Amniotic epithelial cell (primary cell): ENCODE data around the gene SH2D3C.

Experiments used
- DNase-seq: peaks from one replicate; pipeline ENCODE4 v3.0.0-alpha.2; 2010; ENCODE audit warnings: low read depth

SH2D3C gene

GRCh38 chr9:127806871-127807270, 28.4 kb upstream of the SH2D3C start:
- DNase-seq = no peak

DNA sequence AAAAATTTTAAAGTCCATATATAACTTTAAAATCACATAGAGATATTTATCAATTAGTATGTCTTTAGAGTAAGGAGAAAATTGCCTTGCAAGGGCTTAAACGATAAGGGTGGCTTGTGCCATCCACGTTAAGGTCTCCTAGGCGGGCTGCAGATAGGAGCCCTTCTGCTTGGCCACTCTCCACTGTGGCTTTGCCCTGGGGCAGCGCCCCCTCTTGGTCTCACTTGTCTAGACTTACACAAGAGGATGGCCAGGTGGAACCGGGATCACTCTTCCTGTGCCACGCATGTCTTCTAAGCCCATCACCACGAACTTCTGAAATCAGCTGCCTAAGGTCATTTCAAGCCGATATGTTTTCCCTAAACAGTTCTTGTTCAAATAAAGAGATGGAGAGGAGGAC, 27.2 kb upstream of the SH2D3C start:
- peak; percentile 37 for DNase-seq

- DNase-seq = peak; percentile 45
Measured at GRCh38 chr9:127803507-127804352, 25.3 kb upstream of the SH2D3C start.

- DNase-seq = peak; percentile 78
Measured at GRCh38 chr9:127802576-127803443, 24.3 kb upstream of the SH2D3C start, which contains the start of gene FPGS. Gene FPGS (plus strand): TSS chr9:127802882. CDS start chr9:127802925, 43 bp downstream.

GRCh38 chr9:127801955-127802575, 23.6 kb upstream of the SH2D3C start:
- DNase-seq = peak; percentile 93

- DNase-seq = no peak
Measured at GRCh38 chr9:127796852-127797370, 18.4 kb upstream of the SH2D3C start.

DNA sequence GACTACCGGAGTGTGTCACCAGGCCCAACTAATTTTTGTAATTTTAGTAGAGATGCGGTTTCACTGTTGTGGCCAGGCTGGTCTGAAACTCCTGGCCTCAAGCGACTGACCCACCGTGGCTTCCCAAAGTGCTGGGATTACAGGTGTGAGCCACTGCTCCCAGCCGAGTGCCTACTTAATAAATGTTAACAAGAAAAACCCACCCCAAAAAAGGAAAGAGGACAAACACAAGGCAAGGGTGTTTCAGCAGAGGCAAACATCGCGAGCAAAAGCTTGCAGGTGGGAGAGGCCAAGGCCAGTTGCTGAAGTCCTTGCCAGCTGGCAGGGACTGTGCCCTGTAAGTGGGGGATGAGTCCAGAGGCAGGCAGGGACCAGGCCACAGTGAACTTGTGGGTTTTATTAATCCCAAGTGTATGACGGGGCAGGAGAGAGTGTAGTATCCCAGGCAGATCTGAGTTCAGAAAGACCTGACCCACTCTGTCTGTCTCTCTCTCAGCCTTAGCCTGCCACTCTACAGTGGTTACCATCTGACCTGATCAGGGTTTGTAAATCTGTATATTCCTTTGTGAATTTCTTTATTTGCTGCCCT, 17.9 kb upstream of the SH2D3C start:
- DNase-seq = peak; percentile 56

GRCh38 chr9:127794001-127794791, 15.7 kb upstream of the SH2D3C start:
- DNase-seq = no peak

- DNase-seq = no peak
Measured at GRCh38 chr9:127793093-127793708, 14.7 kb upstream of the SH2D3C start.

DNA sequence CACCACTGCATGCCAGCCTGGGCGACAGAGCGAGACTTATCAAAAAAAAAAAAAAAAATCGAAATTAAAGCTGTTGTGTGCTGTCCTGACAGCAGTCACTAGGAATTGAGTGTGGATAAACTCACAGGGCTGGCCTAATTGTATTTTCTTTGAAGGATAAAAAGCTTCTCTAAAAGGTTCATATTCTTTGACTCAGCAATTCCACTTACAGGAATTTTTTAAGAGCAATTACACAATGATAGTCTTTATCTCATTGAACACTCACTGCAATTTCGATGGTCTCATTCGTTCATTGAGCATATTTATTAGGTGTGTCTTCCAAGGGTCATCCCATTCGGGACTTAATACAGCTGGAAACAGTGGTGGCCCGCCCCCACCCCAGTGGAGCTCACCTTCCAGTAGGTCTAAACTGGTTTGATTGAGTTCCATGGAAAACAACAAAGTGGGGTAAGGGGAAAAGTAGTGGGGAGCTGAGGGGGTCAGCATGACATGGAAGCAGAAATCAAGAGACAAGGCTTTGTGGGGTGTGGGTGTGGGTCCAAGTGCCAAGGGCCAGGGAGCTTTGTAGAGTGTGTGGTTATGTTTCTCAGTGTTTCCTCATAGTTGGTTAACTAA, 14.1 kb upstream of the SH2D3C start:
- peak; percentile 17 for DNase-seq

GRCh38 chr9:127791085-127791484, 12.6 kb upstream of the SH2D3C start:
- DNase-seq = no peak

DNA sequence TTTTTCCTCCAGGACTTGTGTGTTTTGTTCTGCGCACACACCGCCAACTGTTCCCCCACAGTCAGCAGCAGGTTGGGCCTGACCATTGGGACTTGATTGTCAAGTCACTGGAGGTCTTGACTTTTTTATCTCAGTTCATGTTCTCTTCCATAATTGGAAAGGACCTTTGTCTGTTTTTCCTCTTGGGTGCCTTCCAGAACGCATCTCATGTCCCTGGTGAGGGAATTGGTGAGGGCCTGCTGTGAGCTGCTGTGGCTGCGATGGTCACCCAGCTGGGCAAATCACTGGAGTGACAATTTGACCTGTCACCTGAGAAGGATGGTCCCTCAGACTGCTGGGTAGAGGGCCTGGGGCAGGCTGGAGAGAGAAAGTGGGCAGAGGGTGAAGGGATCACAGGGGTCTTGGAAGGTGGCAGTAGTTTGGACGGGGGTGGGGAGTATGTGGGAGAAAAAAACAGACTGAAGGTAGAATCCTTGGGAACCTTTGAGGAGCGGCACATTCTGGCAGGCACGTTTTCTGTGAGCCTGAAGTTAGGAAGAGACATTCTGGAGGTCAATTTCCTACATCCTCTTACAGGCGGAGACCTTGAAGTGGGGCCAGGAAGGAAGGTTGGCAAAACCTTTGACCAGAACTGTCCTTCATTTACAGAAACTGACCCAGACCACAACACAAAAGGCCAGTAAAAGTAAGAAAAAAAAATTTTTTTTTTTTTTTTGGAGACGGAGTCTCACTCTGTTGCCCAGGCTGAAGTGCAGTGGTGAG, 11.8 kb upstream of the SH2D3C start:
- DNase-seq = no peak

GRCh38 chr9:127789179-127789578, 10.7 kb upstream of the SH2D3C start:
- no peak for DNase-seq

GRCh38 chr9:127788337-127789011, 10.0 kb upstream of the SH2D3C start:
- no peak for DNase-seq

- DNase-seq = no peak
Measured at GRCh38 chr9:127786773-127787104, 8.3 kb upstream of the SH2D3C start.

DNA sequence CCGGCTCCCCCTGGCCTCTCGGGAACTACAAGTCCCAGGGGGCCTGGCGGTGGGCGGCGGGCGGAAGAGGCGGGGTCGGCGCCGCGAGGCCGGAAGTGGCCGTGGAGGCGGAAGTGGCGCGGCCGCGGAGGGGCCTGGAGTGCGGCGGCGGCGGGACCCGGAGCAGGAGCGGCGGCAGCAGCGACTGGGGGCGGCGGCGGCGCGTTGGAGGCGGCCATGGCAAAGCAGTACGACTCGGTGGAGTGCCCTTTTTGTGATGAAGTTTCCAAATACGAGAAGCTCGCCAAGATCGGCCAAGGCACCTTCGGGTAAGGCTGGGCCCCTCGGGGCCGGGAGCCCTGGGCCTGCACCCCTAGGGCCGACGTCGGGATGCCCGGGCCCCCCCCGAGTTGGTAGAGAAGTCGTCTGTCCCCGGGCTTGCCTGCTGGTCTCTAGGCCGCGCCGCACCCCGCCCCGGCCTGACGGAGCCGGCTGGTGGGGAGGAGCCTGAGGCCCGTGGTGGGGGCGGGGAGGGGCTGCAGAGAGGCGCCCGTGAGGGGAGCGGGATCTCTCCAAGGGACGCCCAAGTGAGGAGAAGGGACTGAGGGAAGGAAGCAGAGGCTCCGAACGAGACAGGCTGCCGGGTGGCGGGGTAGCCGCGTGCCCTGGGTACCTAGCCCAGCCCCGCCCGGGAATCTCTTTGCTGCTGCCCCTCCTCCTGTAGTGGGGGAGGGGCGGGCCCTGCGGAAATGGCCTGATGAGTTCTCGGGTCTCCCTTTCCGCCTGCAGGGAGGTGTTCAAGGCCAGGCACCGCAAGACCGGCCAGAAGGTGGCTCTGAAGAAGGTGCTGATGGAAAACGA, 7.7 kb upstream of the SH2D3C start, which contains the start of gene CDK9:
Gene CDK9 (plus strand): TSS at position 102 of the 840 bp plus-strand sequence. CDS start 115 bp downstream, at position 217.
- peak; percentile 78 for DNase-seq

GRCh38 chr9:127785023-127785932, 6.8 kb upstream of the SH2D3C start:
- peak; percentile 59 for DNase-seq
